Testis (tissue), 2 donors: ENCODE data around the gene CCNJL.

Source experiments
- POLR2A ChIP-seq: fragments of 450-650 bp; IDR thresholded peaks from one replicate; pipeline ENCODE4 v1.6.1; 2017; ENCODE audit warnings: antibody characterized with exemption, mild to moderate bottlenecking, moderate library complexity
- TF ChIP-seq, protein P1 (sequence below), 3 experiments: fragments of 450-650 bp in 2 of 3; fragments of 200-600 bp in 1 of 3; sonication (generic) in 1 of 3; IDR thresholded peaks; one replicate each; pipeline ENCODE4 v1.5.1; 2016 to 2019; ENCODE audit warnings: antibody characterized with exemption in 3 of 3, mild to moderate bottlenecking in 2 of 3, moderate library complexity in 1 of 3

- TF ChIP-seq, protein P1, sequence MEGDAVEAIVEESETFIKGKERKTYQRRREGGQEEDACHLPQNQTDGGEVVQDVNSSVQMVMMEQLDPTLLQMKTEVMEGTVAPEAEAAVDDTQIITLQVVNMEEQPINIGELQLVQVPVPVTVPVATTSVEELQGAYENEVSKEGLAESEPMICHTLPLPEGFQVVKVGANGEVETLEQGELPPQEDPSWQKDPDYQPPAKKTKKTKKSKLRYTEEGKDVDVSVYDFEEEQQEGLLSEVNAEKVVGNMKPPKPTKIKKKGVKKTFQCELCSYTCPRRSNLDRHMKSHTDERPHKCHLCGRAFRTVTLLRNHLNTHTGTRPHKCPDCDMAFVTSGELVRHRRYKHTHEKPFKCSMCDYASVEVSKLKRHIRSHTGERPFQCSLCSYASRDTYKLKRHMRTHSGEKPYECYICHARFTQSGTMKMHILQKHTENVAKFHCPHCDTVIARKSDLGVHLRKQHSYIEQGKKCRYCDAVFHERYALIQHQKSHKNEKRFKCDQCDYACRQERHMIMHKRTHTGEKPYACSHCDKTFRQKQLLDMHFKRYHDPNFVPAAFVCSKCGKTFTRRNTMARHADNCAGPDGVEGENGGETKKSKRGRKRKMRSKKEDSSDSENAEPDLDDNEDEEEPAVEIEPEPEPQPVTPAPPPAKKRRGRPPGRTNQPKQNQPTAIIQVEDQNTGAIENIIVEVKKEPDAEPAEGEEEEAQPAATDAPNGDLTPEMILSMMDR (IDR thresholded peaks at IDR 0.05): no peak
- TF ChIP-seq POLR2A: no peak
These were observed 13.4 kb upstream of the CCNJL start for GRCh38 chr5:160325716-160326115.
